ENCODE results near the gene MAGEB5. TPM values are rescaled to one million over a fixed set of nuclear protein-coding genes. Genes with fewer than 3 reads are reported as not detected.

Gene MAGEB5
- total RNA-seq (2022; extraction: Qiagen RNA extraction), result not detected in 5 replicates

GRCh38 chrX:26215869-26216268 is at the start of gene MAGEB5:
TSS of gene MAGEB5 (plus strand) at chrX:26216169. CDS start at chrX:26217302, 1,133 bp downstream.

GRCh38 chrX:26192204-26192603 is 23.8 kb upstream of the MAGEB5 start, which contains the start of gene MAGEB6:
TSS of gene MAGEB6 (plus strand) at chrX:26192440. CDS start at chrX:26193847, 1,407 bp downstream.

Other genes starting within 250 kb of the MAGEB5 start
- not detected in 5 replicates for gene MAGEB18, start 77.8 kb upstream of the MAGEB5 start, total RNA-seq (2022; extraction: Qiagen RNA extraction)
- gene MAGEB6B, start 55.6 kb upstream of the MAGEB5 start, total RNA-seq (2022; extraction: Qiagen RNA extraction), result not detected in 5 replicates
- gene MAGEB6, start 23.7 kb upstream of the MAGEB5 start, total RNA-seq (2022; extraction: Qiagen RNA extraction), result 0.04 TPM in 1 of 5 replicates, not detected in the others